ENCODE results near the gene TMEM181.

GRCh38 chr6:158559338-158559894 is 475 bp upstream of the TMEM181 start:
- TF ChIP-seq CTCF (IDR thresholded peaks at IDR 0.05) (no peak), POLR2A (IDR thresholded peaks at IDR 0.05) (no peak)

Data from esophagus squamous epithelium (tissue), 4 donors.